ENCODE measurements around the gene CCDC192.

Gene CCDC192

GRCh38 chr5:127931396-127931795 lies 228.2 kb downstream of the CCDC192 start:
- DNase-seq, result no peak

- DNase-seq, result no peak
Observed at GRCh38 chr5:127933348-127933747, 230.2 kb downstream of the CCDC192 start.

- peak; percentile 89 for DNase-seq
Observed at GRCh38 chr5:127934791-127935256, 231.6 kb downstream of the CCDC192 start.

- no peak for DNase-seq
Observed at GRCh38 chr5:127935398-127935797, 232.2 kb downstream of the CCDC192 start.

GRCh38 chr5:127936439-127936972 lies 233.3 kb downstream of the CCDC192 start:
- DNase-seq, result no peak

- no peak for DNase-seq
Observed at GRCh38 chr5:127938746-127939145, 235.6 kb downstream of the CCDC192 start.

GRCh38 chr5:127940854-127941253 lies 237.7 kb downstream of the CCDC192 start:
- no peak for DNase-seq

GRCh38 chr5:127941646-127942045 lies 238.5 kb downstream of the CCDC192 start:
- DNase-seq, result no peak

- DNase-seq, result no peak
Observed at GRCh38 chr5:127942246-127943060, 239.3 kb downstream of the CCDC192 start.

GRCh38 chr5:127943061-127943371 lies 239.8 kb downstream of the CCDC192 start:
- DNase-seq, result no peak

GRCh38 chr5:127944125-127944524 lies 240.9 kb downstream of the CCDC192 start:
- no peak for DNase-seq

GRCh38 chr5:127947941-127948340 lies 244.8 kb downstream of the CCDC192 start:
- no peak for DNase-seq

GRCh38 chr5:127950707-127951391 lies 247.7 kb downstream of the CCDC192 start:
- no peak for DNase-seq

- no peak for DNase-seq
Observed at GRCh38 chr5:127951791-127952190, 248.6 kb downstream of the CCDC192 start.

GRCh38 chr5:127957183-127957582 lies 254.0 kb downstream of the CCDC192 start:
- DNase-seq, result no peak

GRCh38 chr5:127957701-127958239 lies 254.6 kb downstream of the CCDC192 start:
- DNase-seq, result no peak

- DNase-seq, result no peak
Observed at GRCh38 chr5:127958421-127959011, 255.3 kb downstream of the CCDC192 start.

GRCh38 chr5:127959152-127959764 lies 256.1 kb downstream of the CCDC192 start:
- DNase-seq, result peak; percentile 29

GRCh38 chr5:127960270-127960691 lies 257.1 kb downstream of the CCDC192 start:
- no peak for DNase-seq

- DNase-seq, result no peak
Observed at GRCh38 chr5:127961006-127961762, 258.0 kb downstream of the CCDC192 start.

GRCh38 chr5:127961763-127962145 lies 258.6 kb downstream of the CCDC192 start:
- DNase-seq, result no peak

- DNase-seq, result no peak
Observed at GRCh38 chr5:127962491-127962890, 259.3 kb downstream of the CCDC192 start.
